Measurements from ENCODE around the gene ZBTB12. TPM values are rescaled to one million over a fixed set of nuclear protein-coding genes. Genes with fewer than 3 reads are reported as not detected.

The ZBTB12 gene
- total and polyA plus RNA-seq, 9 of the 15 experiments (the other 6 are each of a cell fraction or from before 2014, with no cell fraction given) = 0.03 to 12.4 (median 5.8) TPM; not detected in 1

GRCh38 chr6:31906122-31906521, 4.2 kb upstream of the ZBTB12 start:
- no peak overlapping the region for H3K4me3 ChIP-seq
- DNase-seq (ENCODE audit: extremely low read depth in 1 of 4, low spot score in 3 of 4) (no peak), FAIRE-seq (no peak), ATAC-seq (no peak)
- no peaks in the 10 kb centered on the region for H3K36me3 ChIP-seq (ENCODE audit: control insufficient read depth, insufficient read depth, low read length)
- in situ Hi-C loops (cut with MboI) = no loop called here
- no peak for TF ChIP-seq MXI1 (IDR thresholded peaks at IDR 0.05; ENCODE audit: low read depth, low read length)
- no peak for TF ChIP-seq FOXP4 (CRISPR knock-in tag; IDR thresholded peaks at IDR 0.05; ENCODE audit: borderline replicate concordance)
- no peak for TF ChIP-seq ZBTB33 (CRISPR knock-in tag; IDR thresholded peaks at IDR 0.05)
- no peak for TF ChIP-seq CCAR2 (IDR thresholded peaks at IDR 0.05; ENCODE audit: low read depth, low read length)
- no TSS peak for BruUV-seq (replicated peaks)
- H3K27ac ChIP-seq (ENCODE audit: extremely low read depth, low read depth, low read length) = no peak overlapping the region
- peak overlapping the region in 1 of 2 experiments; percentile 76; a peak in 1 of 4 replicates for H3K9ac ChIP-seq (ENCODE audit: insufficient read depth in 1 of 2, low read depth in 2 of 2, low read length in 2 of 2)
- POLR2A ChIA-PET = interaction anchor here (0.6 to 1.4 kb wide), 4 partner anchors 12 to 242 kb away, joined by 3 to 7 read pairs (median 4); partner anchors contain the start of genes HSPA1A and HSPA1L
- 36% methylated on average over 4 of the region's 4 CpGs for WGBS (ENCODE audit: insufficient coverage, low coverage, missing lambda C conversion rate)
- intact Hi-C loops (cut with micrococcal nuclease) = loop anchor here (10.0 kb wide), 1 partner anchor 289 kb away; the partner anchor contains the start of genes GPSM3 and PBX2
- peaks cover 3% of the 10 kb centered on the region for H3K79me2 ChIP-seq (ENCODE audit: control insufficient read depth, insufficient read depth, low read length)
- peak overlapping the region; percentile 34; the same call in 1 of the 2 replicates for H2AFZ ChIP-seq (ENCODE audit: low read depth, low read length)
- H3K4me1 ChIP-seq (replicated peaks in 1 of 2; ENCODE audit: control insufficient read depth in 2 of 2, insufficient read depth in 2 of 2, low read length in 2 of 2) = peaks cover 23 to 39% of the 10 kb centered on the region in 2 experiments
- no peak overlapping the region for H3K4me2 ChIP-seq (ENCODE audit: insufficient read depth, low read length)
- H3K27me3 ChIP-seq (ENCODE audit: control insufficient read depth in 2 of 2, insufficient read depth in 2 of 2, low read length in 2 of 2) = no peaks in the 10 kb centered on the region
- no peaks in the 10 kb centered on the region for H3K9me3 ChIP-seq (replicated peaks; ENCODE audit: control insufficient read depth, insufficient read depth, low read depth, low read length)
- H3K9me1 ChIP-seq (ENCODE audit: control insufficient read depth, insufficient read depth, low read length) = no peaks in the 10 kb centered on the region
- CTCF ChIA-PET (ENCODE audit: low intra/inter-chr PET ratio) = no interaction called here
- H4K20me1 ChIP-seq (replicated peaks; ENCODE audit: control insufficient read depth, insufficient read depth, low read length) = no peaks in the 10 kb centered on the region
